OCI-LY3 (cell line): ENCODE results near the gene SEC14L1.

Experiments used
- H2AFZ ChIP-seq: fragments of 200-600, 300-600 bp; shearing (Covaris generic); 2 replicates; pipeline ENCODE4 v1.6.0; 2014; ENCODE audit warnings: antibody characterized with exemption, low read depth, low read length
- H3K27ac ChIP-seq: fragments of 200-600, 300-600 bp; sonication (generic); 2 replicates; pipeline ENCODE4 v1.5.1; 2014; ENCODE audit warnings: mild to moderate bottlenecking, low read length, moderate library complexity, mixed read lengths
- H3K27me3 ChIP-seq: fragments of 200-600, 300-600 bp; sonication (generic); 2 replicates; pipeline ENCODE4 v1.6.1; 2014; ENCODE audit warnings: low read depth, low read length, mixed read lengths
- H3K36me3 ChIP-seq: fragments of 200-600, 300-600 bp; sonication (generic); replicated peaks from 2 replicates; pipeline ENCODE3; 2014; ENCODE audit warnings: low read depth, low read length, mixed read lengths
- H3K4me1 ChIP-seq: fragments of 300-600, 200-600 bp; sonication (generic); 2 replicates; pipeline ENCODE4 v1.6.1; 2014; ENCODE audit warnings: low read length, mixed read lengths
- H3K4me2 ChIP-seq: fragments of 200-600, 300-600 bp; sonication (generic); 2 replicates; pipeline ENCODE4 v1.6.1; 2014; ENCODE audit warnings: low read length, mixed read lengths
- H3K4me3 ChIP-seq: fragments of 300-600, 200-600 bp; sonication (generic); 2 replicates; pipeline ENCODE4 v1.5.1; 2014; ENCODE audit warnings: antibody characterized with exemption, mild to moderate bottlenecking, low read length, moderate library complexity
- H3K79me2 ChIP-seq: fragments of 300-600, 200-600 bp; shearing (Covaris generic); 2 replicates; pipeline ENCODE4 v1.6.1; 2014; ENCODE audit warnings: mild to moderate bottlenecking, low read length, mixed read lengths
- H3K9ac ChIP-seq: fragments of 300-600, 200-600 bp; shearing (Covaris generic); 2 replicates; pipeline ENCODE4 v1.6.0; 2014; ENCODE audit warnings: mild to moderate bottlenecking, low read length, moderate library complexity
- H3K9me3 ChIP-seq: fragments of 200-600, 300-600 bp; shearing (Covaris generic); 2 replicates; pipeline ENCODE4 v1.6.1; 2014; ENCODE audit warnings: low read length, mixed read lengths; ENCODE audit not compliant: insufficient read depth
- H4K20me1 ChIP-seq: fragments of 200-600, 300-600 bp; sonication (generic); 2 replicates; pipeline ENCODE4 v1.6.1; 2016; ENCODE audit warnings: low read length, mixed read lengths; ENCODE audit not compliant: insufficient read depth
- EZH2phosphoT487 ChIP-seq: fragments of 200-600 bp; shearing (Covaris generic); IDR thresholded peaks from 2 replicates; pipeline ENCODE4 v1.6.1; 2018; ENCODE audit warnings: antibody characterized with exemption, mixed run types, low read depth
- TF ChIP-seq, protein P1 (sequence below): fragments of 200-600, 300-600 bp; sonication (generic); IDR thresholded peaks from 2 replicates; pipeline ENCODE4 v1.5.1; 2014; ENCODE audit warnings: antibody characterized with exemption, low read length, low read depth

The SEC14L1 gene

DNA sequence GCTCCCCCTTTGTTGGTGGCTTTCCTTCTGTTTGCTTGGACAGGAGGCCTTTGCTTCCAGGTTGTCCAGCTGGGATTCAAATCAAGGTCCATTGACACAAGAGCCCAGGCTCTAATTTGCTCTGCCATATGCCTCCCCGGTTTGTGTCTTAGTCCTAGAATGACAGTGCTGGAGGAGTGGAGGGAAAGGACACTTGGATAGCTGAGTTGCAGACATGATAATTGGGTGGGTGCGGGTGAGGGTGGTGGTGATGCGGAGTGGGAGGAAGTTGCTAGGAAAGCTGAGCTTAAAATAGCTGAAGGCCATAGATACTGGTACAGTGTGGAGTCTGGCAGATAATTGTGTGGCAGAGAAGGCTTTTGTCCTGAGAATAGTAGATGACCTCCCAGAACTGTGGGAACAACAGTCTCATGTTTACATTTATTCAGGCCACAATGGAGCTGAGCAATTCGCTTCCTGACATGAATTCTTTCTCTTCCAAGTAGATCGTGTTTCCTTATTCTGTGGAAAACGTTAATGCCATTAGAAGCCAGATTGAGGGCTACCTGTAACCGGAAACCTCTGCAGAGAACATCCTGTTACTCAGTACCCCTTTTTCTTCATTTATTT, 23.8 kb downstream of the SEC14L1 start:
- H4K20me1 ChIP-seq: peaks cover 14% of the 10 kb centered on the region; the same call in 1 of the 2 replicates
- no peak overlapping the region for H3K4me2 ChIP-seq
- H2AFZ ChIP-seq: no peak overlapping the region
- no peaks in the 10 kb centered on the region for H3K27me3 ChIP-seq
- TF ChIP-seq, protein P1, sequence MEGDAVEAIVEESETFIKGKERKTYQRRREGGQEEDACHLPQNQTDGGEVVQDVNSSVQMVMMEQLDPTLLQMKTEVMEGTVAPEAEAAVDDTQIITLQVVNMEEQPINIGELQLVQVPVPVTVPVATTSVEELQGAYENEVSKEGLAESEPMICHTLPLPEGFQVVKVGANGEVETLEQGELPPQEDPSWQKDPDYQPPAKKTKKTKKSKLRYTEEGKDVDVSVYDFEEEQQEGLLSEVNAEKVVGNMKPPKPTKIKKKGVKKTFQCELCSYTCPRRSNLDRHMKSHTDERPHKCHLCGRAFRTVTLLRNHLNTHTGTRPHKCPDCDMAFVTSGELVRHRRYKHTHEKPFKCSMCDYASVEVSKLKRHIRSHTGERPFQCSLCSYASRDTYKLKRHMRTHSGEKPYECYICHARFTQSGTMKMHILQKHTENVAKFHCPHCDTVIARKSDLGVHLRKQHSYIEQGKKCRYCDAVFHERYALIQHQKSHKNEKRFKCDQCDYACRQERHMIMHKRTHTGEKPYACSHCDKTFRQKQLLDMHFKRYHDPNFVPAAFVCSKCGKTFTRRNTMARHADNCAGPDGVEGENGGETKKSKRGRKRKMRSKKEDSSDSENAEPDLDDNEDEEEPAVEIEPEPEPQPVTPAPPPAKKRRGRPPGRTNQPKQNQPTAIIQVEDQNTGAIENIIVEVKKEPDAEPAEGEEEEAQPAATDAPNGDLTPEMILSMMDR: no peak
- TF ChIP-seq EZH2phosphoT487: no peak
- peaks cover 37% of the 10 kb centered on the region for H3K9me3 ChIP-seq
- H3K79me2 ChIP-seq: peaks cover 56% of the 10 kb centered on the region
- peaks cover 15% of the 10 kb centered on the region for H3K4me1 ChIP-seq
- H3K36me3 ChIP-seq: peaks cover 62% of the 10 kb centered on the region
- no peak overlapping the region for H3K9ac ChIP-seq
- no peak overlapping the region for H3K4me3 ChIP-seq
- no peak overlapping the region for H3K27ac ChIP-seq

DNA sequence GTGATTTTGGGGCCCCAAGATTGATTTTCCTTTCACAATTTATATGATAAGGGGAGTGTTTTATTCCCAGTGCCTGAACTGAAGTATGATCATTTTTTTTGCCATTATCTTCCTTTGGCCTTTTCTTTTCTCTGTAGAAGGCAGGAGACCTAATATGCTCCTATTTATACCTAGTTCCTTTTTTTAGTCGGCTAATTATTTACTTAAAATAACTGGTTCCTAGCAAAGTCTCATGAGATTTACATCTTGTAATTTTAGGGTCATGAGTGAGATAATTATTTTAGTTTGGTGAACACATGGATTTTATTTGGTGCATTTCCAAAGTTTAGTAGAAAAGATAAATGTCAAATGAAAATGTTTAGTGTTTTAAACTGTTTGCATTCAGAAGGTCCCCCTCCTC, 24.8 kb downstream of the SEC14L1 start:
- H3K27me3 ChIP-seq: no peaks in the 10 kb centered on the region
- no peak for TF ChIP-seq EZH2phosphoT487
- TF ChIP-seq, protein P1: no peak
- peaks cover 4% of the 10 kb centered on the region; the same call in 1 of the 2 replicates for H4K20me1 ChIP-seq
- no peak overlapping the region for H3K9ac ChIP-seq
- no peak overlapping the region for H2AFZ ChIP-seq
- peak overlapping the region; percentile 5; the same call in 1 of the 2 replicates for H3K27ac ChIP-seq
- H3K4me1 ChIP-seq: peaks cover 15% of the 10 kb centered on the region
- H3K4me3 ChIP-seq: 0 out of 2 replicates have a peak overlapping the region, but pooled peaks have one; percentile 7
- peaks cover 47% of the 10 kb centered on the region for H3K9me3 ChIP-seq
- peaks cover 55% of the 10 kb centered on the region for H3K79me2 ChIP-seq
- peak overlapping the region; percentile 25 for H3K4me2 ChIP-seq
- H3K36me3 ChIP-seq: peaks cover 72% of the 10 kb centered on the region

DNA sequence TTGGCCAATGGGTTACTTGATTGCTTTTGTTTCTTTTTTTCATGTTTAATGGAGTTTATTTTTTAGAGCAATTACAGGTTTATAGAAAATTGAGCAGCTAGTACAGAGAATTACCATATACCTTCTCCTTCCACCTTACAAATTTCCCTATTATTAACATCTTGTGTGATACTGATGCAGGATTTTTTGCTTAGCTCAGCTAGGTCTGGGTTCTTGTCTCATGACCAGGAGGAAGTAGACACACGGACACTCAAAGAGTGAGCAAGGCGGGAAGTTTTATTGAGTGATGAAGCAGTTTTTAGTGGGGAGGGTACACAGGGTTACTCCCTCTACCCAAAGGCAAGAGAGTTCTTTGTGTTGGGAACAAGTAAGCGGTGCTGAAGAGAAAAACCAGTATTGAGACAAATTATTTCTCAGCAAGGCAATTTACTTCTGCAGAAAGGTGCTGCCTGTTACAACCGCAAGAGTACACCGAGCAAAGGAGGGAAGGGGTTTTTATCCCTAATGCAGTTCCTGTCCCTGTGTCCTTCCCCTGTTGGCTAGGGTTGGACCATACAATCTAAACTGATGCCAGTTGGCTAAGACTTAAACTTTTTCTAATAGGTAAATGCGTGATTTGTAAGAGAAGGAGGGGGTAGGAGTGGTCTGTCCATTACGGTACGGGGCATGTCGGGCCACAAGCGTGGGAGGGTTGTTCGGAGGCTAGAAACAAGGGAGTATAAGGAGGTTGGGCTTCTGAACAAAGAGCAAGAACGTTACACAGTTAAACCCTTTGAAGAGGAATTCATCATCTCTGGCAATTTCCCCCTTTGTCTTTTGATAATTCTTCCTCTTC, 26.9 kb downstream of the SEC14L1 start:
- no peak overlapping the region for H3K27ac ChIP-seq
- H3K79me2 ChIP-seq: peaks cover 61% of the 10 kb centered on the region
- H4K20me1 ChIP-seq: no peaks in the 10 kb centered on the region
- no peaks in the 10 kb centered on the region for H3K27me3 ChIP-seq
- peaks cover 15% of the 10 kb centered on the region for H3K4me1 ChIP-seq
- no peak overlapping the region for H3K4me3 ChIP-seq
- H2AFZ ChIP-seq: no peak overlapping the region
- TF ChIP-seq, protein P1: no peak
- TF ChIP-seq EZH2phosphoT487: no peak
- peaks cover 89% of the 10 kb centered on the region for H3K36me3 ChIP-seq
- peaks cover 66% of the 10 kb centered on the region for H3K9me3 ChIP-seq
- H3K4me2 ChIP-seq: no peak overlapping the region
- H3K9ac ChIP-seq: no peak overlapping the region

DNA sequence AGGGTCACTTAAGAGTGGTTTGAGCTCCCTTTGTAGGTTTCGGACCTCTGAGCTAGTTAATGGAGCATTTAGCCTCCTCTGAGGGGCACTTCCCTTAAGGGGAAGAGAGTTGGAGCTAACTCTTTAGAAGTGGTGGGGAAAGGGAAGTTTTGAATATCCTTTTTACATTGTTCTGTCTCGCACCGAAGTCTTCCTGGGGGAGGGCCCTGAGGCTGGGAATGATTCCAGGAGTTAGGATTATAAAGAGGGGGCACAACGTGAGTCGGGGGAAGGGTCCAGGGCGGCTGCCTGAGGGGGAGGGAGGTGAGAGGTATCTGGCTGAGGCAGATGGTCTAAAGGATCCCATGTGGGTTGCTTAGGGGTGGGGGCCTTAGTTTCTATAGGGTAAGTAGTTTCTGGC, 32.3 kb downstream of the SEC14L1 start:
- H3K4me1 ChIP-seq: no peaks in the 10 kb centered on the region
- H3K27me3 ChIP-seq: no peaks in the 10 kb centered on the region
- no peak overlapping the region for H3K4me2 ChIP-seq
- no peak overlapping the region for H2AFZ ChIP-seq
- no peak overlapping the region for H3K9ac ChIP-seq
- H3K4me3 ChIP-seq: no peak overlapping the region
- TF ChIP-seq EZH2phosphoT487: no peak
- TF ChIP-seq, protein P1: no peak
- peaks cover 77% of the 10 kb centered on the region for H3K36me3 ChIP-seq
- no peak overlapping the region for H3K27ac ChIP-seq
- peaks cover 55% of the 10 kb centered on the region for H3K79me2 ChIP-seq
- H4K20me1 ChIP-seq: no peaks in the 10 kb centered on the region
- peaks cover 64% of the 10 kb centered on the region for H3K9me3 ChIP-seq
